ENCODE data around the gene SIGLEC1. TPM values are rescaled to one million over a fixed set of nuclear protein-coding genes. Genes with fewer than 3 reads are reported as not detected.

The SIGLEC1 gene
- total RNA-seq, 1 donor from 2014 or later: not detected

- Mint-ChIP-seq H3K27ac (no peak overlapping the region), H3K27me3 (ENCODE audit: low read depth) (peaks cover 8% of the 10 kb centered on the region), H3K4me3 (ENCODE audit: low read depth) (no peak overlapping the region), H3K4me1 (ENCODE audit: low read depth) (no peaks in the 10 kb centered on the region), H3K9me3 (no peaks in the 10 kb centered on the region), H3K36me3 (ENCODE audit: low read depth) (no peaks in the 10 kb centered on the region)
- DNase-seq (ENCODE audit: low spot score): no peak
- intact Hi-C loops (cut with micrococcal nuclease): loop anchor here (1.0 kb wide), 2 partner anchors 35 to 148 kb away; no protein-coding TSS in a partner anchor
Measured at GRCh38 chr20:3711484-3711941, 887 bp downstream of the SIGLEC1 start.

- no peak overlapping the region for H3K27ac Mint-ChIP-seq
- no peaks in the 10 kb centered on the region for H3K4me1 Mint-ChIP-seq (ENCODE audit: low read depth)
- H3K36me3 Mint-ChIP-seq (ENCODE audit: low read depth): no peaks in the 10 kb centered on the region
- no peak overlapping the region for H3K4me3 Mint-ChIP-seq (ENCODE audit: low read depth)
- DNase-seq (ENCODE audit: low spot score): peak; percentile 58
- peaks cover 8% of the 10 kb centered on the region for H3K27me3 Mint-ChIP-seq (ENCODE audit: low read depth)
- intact Hi-C loops (cut with micrococcal nuclease): loop anchor here (1.0 kb wide), 2 partner anchors 35 to 148 kb away; no protein-coding TSS in a partner anchor
- H3K9me3 Mint-ChIP-seq: no peaks in the 10 kb centered on the region
Measured at GRCh38 chr20:3710703-3711483, 1.5 kb downstream of the SIGLEC1 start.

GRCh38 chr20:3710011-3710466, 2.4 kb downstream of the SIGLEC1 start:
- no peaks in the 10 kb centered on the region for H3K9me3 Mint-ChIP-seq
- DNase-seq (ENCODE audit: low spot score): no peak
- H3K27ac Mint-ChIP-seq: no peak overlapping the region
- H3K36me3 Mint-ChIP-seq (ENCODE audit: low read depth): no peaks in the 10 kb centered on the region
- H3K4me1 Mint-ChIP-seq (ENCODE audit: low read depth): no peaks in the 10 kb centered on the region
- intact Hi-C loops (cut with micrococcal nuclease): no loop called here
- no peak overlapping the region for H3K4me3 Mint-ChIP-seq (ENCODE audit: low read depth)
- peaks cover 8% of the 10 kb centered on the region for H3K27me3 Mint-ChIP-seq (ENCODE audit: low read depth)

DNA sequence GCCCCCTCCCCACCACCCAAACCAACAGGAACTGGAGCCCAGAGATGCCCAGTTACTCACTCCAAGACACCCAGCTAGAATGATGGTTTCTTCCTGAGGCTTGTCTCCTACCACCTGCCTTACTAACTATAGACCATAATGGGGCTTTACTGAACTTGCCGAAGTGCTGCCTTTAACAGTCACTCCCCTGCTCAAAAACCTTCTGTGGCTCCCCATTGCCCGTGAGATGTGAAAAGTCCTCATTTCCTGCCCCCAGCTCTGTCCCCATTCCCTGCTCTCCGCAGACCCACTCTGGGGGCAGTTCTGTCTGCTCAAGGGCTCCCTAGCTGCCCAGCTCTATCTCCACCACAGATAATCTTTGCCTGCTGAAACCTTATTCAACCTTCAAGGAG, 4.9 kb downstream of the SIGLEC1 start:
- no peaks in the 10 kb centered on the region for H3K36me3 Mint-ChIP-seq (ENCODE audit: low read depth)
- H3K4me1 Mint-ChIP-seq (ENCODE audit: low read depth): no peaks in the 10 kb centered on the region
- peaks cover 8% of the 10 kb centered on the region for H3K27me3 Mint-ChIP-seq (ENCODE audit: low read depth)
- no peak overlapping the region for H3K27ac Mint-ChIP-seq
- intact Hi-C loops (cut with micrococcal nuclease): no loop called here
- H3K4me3 Mint-ChIP-seq (ENCODE audit: low read depth): no peak overlapping the region
- DNase-seq (ENCODE audit: low spot score): no peak
- no peaks in the 10 kb centered on the region for H3K9me3 Mint-ChIP-seq

- H3K4me3 Mint-ChIP-seq (ENCODE audit: low read depth): no peak overlapping the region
- no peaks in the 10 kb centered on the region for H3K4me1 Mint-ChIP-seq (ENCODE audit: low read depth)
- H3K27me3 Mint-ChIP-seq (ENCODE audit: low read depth): peaks cover 8% of the 10 kb centered on the region
- intact Hi-C loops (cut with micrococcal nuclease): no loop called here
- H3K27ac Mint-ChIP-seq: no peak overlapping the region
- no peaks in the 10 kb centered on the region for H3K36me3 Mint-ChIP-seq (ENCODE audit: low read depth)
- no peaks in the 10 kb centered on the region for H3K9me3 Mint-ChIP-seq
- DNase-seq (ENCODE audit: low spot score): no peak
Measured at GRCh38 chr20:3706774-3707507, 5.5 kb downstream of the SIGLEC1 start.

DNA sequence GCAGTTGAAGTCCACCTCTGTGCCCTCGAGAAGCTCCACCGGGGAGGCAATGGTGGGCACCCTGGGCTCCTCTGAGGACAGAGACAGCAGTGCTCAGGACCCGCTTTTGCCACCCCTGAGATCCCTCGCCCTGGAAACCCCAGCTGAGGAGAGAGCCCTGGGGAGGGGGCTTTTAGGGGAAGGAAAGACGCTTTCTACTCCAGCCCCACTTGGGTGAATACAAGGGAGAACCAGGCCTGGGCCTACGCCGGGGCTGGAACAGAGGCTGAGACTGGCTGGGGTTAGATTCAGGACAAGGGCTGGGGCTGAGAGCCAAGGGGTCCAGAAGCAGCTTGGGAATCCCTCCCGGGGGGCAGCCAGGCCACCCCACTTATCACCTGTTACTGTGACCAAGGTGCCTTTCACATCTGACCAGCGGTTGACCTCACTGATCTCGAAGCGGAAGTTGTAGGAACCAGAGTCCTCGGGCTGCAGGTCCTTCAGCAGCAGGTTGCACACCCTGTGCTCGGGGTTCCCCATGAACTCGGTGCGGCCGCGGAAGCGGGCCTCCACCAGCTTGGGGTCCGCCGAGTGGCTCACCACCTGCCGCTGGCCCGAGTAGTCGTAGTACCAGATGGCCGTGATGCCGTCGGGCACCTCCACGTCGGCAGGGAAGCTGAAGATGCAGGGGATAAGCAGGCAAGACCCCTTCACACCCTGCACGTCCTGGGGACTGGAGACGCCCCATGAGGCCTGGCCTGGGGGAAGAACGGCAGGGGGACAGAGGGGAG, 6.2 kb downstream of the SIGLEC1 start:
- Mint-ChIP-seq H3K27ac (no peak overlapping the region), H3K27me3 (ENCODE audit: low read depth) (peaks cover 8% of the 10 kb centered on the region), H3K9me3 (no peaks in the 10 kb centered on the region), H3K4me3 (ENCODE audit: low read depth) (no peak overlapping the region), H3K36me3 (ENCODE audit: low read depth) (no peaks in the 10 kb centered on the region), H3K4me1 (ENCODE audit: low read depth) (no peaks in the 10 kb centered on the region)
- intact Hi-C loops (cut with micrococcal nuclease): no loop called here
- no peak for DNase-seq (ENCODE audit: low spot score)

- peaks cover 8% of the 10 kb centered on the region for H3K27me3 Mint-ChIP-seq (ENCODE audit: low read depth)
Measured at GRCh38 chr20:3705491-3705969, 6.9 kb downstream of the SIGLEC1 start.

GRCh38 chr20:3704087-3704486, 8.3 kb downstream of the SIGLEC1 start:
- Mint-ChIP-seq H3K36me3 (ENCODE audit: low read depth) (no peaks in the 10 kb centered on the region), H3K4me3 (ENCODE audit: low read depth) (no peak overlapping the region), H3K4me1 (ENCODE audit: low read depth) (no peaks in the 10 kb centered on the region), H3K27ac (no peak overlapping the region), H3K27me3 (ENCODE audit: low read depth) (peaks cover 3% of the 10 kb centered on the region), H3K9me3 (no peaks in the 10 kb centered on the region)
- DNase-seq (ENCODE audit: low spot score): no peak
- intact Hi-C loops (cut with micrococcal nuclease): no loop called here

More at GRCh38 chr20:3705491-3705969, 6.9 kb downstream of the SIGLEC1 start:
- no peak for DNase-seq (ENCODE audit: low spot score)
- H3K4me1 Mint-ChIP-seq (ENCODE audit: low read depth): no peaks in the 10 kb centered on the region
- intact Hi-C loops (cut with micrococcal nuclease): no loop called here
- no peak overlapping the region for H3K27ac Mint-ChIP-seq
- H3K36me3 Mint-ChIP-seq (ENCODE audit: low read depth): no peaks in the 10 kb centered on the region
- no peak overlapping the region for H3K4me3 Mint-ChIP-seq (ENCODE audit: low read depth)
- H3K9me3 Mint-ChIP-seq: no peaks in the 10 kb centered on the region

- intact Hi-C loops (cut with micrococcal nuclease): no loop called here
- Mint-ChIP-seq H3K4me1 (ENCODE audit: low read depth) (no peaks in the 10 kb centered on the region), H3K27ac (no peak overlapping the region), H3K27me3 (ENCODE audit: low read depth) (no peaks in the 10 kb centered on the region), H3K9me3 (no peaks in the 10 kb centered on the region), H3K4me3 (ENCODE audit: low read depth) (no peak overlapping the region), H3K36me3 (ENCODE audit: low read depth) (no peaks in the 10 kb centered on the region)
- no peak for DNase-seq (ENCODE audit: low spot score)
Measured at GRCh38 chr20:3702611-3703391, 9.6 kb downstream of the SIGLEC1 start.

DNA sequence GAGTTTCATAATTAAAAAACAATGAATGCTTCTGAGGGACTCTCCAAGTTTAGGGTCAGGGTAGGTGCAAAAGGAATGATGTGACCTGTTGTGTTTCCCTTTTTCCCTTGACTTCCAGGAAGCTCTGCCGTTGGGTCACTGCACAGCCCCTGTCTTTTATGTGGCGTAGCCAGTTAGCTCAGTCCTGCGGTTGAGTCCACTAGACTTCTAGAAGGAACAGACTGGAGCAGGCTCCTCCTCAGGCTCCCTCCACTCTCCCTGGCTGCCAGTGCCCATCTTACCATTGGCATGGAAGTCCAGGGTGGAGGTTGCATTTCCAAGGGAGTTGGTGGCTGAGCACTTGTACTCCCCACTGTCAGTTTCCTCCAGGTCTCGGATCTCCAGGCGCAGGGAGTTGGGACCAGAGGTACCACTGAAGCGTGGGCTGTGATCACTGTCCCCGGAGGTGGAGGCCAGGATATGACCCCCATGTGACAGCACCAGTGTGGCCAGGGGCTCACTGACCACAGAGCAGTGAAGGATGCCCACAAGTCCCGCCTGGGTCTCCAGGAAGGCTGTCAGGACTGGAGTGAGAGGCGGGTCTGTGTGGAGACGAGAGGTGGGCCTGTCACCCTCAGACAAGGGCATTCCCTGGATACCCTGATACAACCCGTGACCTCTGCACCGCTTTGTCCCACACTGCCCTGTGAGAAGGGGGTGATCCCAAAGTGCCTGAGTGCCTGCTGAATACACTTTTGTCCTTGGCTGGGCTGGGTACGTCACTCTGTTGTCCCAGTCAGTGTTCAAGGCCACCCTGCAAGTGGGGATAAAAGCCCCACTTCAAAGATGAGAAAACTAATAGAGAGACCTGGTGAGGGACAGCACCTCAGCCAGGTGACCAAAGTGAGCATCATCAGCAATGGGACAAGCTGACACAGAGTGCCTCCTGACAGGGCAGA, 11.1 kb downstream of the SIGLEC1 start:
- intact Hi-C loops (cut with micrococcal nuclease): no loop called here
- H3K4me3 Mint-ChIP-seq (ENCODE audit: low read depth): no peak overlapping the region

GRCh38 chr20:3699037-3699436, 13.4 kb downstream of the SIGLEC1 start:
- no peak for DNase-seq (ENCODE audit: low spot score)
- no peaks in the 10 kb centered on the region for H3K27me3 Mint-ChIP-seq (ENCODE audit: low read depth)

More for the DNA sequence above, 11.1 kb downstream of the SIGLEC1 start:
- Mint-ChIP-seq H3K4me1 (ENCODE audit: low read depth) (no peaks in the 10 kb centered on the region), H3K27me3 (ENCODE audit: low read depth) (no peaks in the 10 kb centered on the region), H3K27ac (no peak overlapping the region), H3K36me3 (ENCODE audit: low read depth) (no peaks in the 10 kb centered on the region), H3K9me3 (no peaks in the 10 kb centered on the region)
- no peak for DNase-seq (ENCODE audit: low spot score)

More at GRCh38 chr20:3699037-3699436, 13.4 kb downstream of the SIGLEC1 start:
- Mint-ChIP-seq H3K4me1 (ENCODE audit: low read depth) (no peaks in the 10 kb centered on the region), H3K36me3 (ENCODE audit: low read depth) (no peaks in the 10 kb centered on the region), H3K9me3 (no peaks in the 10 kb centered on the region), H3K27ac (no peak overlapping the region), H3K4me3 (ENCODE audit: low read depth) (no peak overlapping the region)
- intact Hi-C loops (cut with micrococcal nuclease): no loop called here

All from activated T-helper 2 cell treated with anti-CD3 and anti-CD28 coated beads, Interferon-gamma antibody, Interleukin-2, Interleukin-4, amounts not matched to agents 10 μg/mL and 5 μg/mL and 100 μg/mL, durations not matched to agents 14 hours and 24 hours and 36 hours (primary cell).